ENCODE data around the gene PLEKHH1.
A peak's percentile ranks its signal among the peaks of the same experiment; 100 is the strongest.
"Not testable (repeated sequence)": the region's sequence is repeated elsewhere in the genome, so short reads cannot be mapped to it uniquely, and the experiment has no call there.

The PLEKHH1 gene

DNA sequence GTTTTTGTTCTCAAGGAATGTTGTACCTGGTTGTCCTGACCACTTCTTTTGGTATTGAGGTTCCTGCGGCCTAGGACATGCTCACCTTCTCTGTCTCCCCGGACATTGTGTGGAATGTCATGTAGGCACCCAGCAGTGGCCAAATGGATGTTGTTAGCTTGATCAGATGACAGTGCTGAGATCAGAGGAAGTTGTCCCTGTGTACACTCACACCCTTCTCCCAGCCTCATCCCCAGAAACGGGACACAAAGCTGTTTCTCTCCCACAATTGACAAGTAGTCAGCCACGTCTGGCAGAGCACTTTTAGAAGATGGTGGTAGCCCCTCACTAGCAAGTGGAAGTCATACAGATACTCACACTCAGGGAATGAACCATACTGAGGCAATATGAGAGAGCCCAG is 3.0 kb downstream of the PLEKHH1 start:
- DNase-seq, result no peak

DNA sequence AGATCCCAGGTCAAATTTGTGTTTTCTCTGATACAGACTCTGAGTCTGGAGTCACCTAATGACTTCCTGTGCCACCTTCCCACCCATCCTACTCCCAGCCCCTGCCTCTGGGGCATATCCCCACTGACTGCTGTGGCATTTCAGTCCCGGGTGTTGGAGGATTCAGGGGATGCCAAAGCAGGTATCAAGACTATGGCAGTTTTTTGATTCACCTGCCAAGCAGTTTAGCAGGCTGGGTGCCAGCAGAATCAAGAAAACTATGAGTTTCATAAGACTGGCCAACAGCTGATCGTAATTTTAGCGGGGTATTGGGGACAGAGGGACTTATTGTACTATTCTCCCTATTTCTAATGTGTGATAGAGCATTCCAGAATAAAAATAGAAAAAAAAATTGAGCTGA is 4.6 kb downstream of the PLEKHH1 start:
- no peak for DNase-seq

GRCh38 chr14:67538501-67538900 is 5.4 kb downstream of the PLEKHH1 start:
- DNase-seq, result no peak

DNA sequence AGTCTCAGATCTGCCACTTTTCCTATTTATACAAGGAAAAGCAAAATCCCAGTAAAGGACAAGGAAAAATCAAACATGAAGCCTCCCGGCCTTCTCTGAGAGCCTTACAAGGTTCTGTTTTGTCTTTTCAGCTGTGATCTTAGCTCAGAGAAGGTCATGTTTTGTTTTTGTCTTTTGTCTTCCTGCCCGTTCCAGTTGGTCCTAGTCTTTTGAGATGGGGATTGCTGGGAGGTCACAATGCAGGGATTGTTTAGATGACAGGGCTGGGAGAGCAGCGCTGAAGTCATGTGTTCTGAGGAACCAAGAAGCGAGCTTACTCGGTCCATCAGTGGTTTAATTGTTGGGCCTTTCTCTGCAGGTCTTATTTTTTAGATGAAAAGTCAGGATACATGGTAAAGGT is 6.0 kb downstream of the PLEKHH1 start:
- no peak for DNase-seq

DNA sequence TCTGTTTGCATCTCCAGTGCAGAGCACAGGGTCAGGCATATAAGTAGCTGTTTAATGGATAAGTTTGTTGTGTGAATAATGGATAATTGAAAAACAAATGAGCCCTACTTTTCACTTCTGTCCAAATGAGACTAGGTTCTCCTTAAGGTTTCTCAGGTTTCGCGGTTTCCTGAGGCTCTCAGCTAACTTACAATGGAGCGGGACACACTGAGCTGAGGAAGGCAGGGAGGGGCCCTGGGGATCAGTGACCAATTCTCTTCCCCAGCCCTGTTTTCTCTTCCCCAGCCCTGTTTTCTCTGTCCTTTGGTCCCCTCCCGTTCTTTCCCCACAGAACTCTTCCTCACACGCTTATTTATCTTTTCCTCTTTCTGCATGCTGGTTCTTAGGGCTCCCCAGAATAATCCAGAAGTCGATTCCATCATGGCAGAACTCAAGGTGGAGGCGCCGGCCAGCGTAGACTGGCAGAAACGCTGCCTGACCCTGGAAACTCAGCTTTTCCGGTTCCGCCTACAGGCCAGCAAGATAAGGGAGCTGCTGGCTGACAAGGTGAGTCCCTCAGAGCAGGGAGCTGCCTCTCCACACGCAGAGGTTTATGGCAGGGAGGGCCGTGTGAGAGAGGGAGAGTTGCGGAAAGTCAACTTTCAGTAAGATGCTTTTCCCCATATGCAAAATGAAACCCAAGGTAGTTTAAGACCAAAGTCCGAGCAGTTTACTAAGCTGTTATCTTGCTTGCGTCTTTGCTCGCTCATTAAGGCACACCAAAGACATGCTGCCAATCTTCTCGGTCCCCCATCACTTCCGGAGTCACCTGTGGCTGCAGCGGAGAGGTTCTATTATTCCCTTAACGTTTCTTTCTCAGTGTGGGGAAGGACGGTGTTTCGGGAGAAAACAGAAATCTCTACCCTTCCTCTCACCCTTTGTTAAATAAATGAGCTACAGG is 8.6 kb downstream of the PLEKHH1 start:
- no peak for DNase-seq

- DNase-seq, result not testable (repeated sequence)
These were observed 9.5 kb downstream of the PLEKHH1 start for GRCh38 chr14:67542620-67543019.

DNA sequence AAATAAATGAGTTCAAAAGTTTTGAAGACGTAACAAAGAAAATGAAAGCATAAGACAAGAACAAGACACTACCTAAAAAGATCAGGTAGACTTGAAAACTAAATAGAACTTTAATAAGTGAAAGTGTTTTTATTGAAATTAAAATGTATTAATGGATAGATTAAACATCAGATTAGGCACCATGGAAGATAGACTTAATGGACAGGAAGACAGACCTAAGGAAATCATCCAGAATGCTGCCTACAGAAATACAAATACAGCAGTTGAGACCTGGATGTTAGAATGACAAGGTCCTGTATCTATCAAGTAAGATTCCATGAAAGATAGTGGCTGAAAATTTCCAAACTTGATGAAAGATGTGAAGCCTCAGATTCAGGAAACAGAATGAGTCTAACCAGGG is 11.5 kb downstream of the PLEKHH1 start:
- DNase-seq, result no peak

DNA sequence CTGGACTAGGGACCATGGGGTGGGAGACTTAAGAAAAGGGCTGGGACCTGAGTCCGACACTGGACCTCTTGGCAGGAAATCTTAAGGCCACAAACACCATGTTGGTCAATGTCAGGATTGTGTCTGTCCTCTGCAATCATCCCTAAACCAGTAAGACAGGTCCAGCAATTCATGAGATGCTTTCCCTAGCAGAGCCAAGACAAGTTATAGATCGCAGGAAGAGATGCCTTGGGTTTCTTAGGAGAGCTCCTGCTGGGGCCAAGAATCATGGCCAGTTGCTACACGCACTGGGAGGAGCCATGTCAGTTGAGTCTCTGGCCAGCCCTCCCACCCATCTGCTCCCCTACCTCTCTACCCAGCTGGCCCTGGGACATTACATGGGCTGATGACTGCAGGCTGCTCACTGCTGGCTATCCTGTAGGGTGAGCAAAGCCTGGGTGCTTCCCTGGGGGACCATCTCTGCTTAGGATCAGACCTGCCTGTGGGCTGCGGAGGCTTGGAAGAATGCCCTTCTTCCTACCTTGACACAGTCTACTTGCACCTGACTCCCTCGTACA is 14.2 kb downstream of the PLEKHH1 start:
- no peak for DNase-seq

DNA sequence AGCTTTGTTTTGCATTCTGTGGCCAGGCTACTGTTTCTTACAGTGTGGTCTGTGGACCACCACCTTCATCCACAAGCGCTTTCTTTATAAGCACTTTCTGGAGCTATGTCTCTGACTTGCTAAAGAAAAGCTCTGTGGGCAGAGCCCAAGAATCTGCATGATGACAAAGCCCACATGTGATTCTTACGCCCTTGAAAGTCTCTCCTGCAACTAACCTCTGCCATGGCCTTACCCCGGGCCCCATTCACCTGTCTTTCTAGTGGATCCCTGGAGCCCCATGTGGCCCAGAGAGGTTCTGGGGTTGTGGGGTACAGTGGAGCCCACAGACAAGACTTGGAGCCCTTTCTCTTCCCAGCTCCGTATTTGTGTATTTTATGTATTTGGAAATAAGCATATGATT is 16.6 kb downstream of the PLEKHH1 start:
- no peak for DNase-seq

DNA sequence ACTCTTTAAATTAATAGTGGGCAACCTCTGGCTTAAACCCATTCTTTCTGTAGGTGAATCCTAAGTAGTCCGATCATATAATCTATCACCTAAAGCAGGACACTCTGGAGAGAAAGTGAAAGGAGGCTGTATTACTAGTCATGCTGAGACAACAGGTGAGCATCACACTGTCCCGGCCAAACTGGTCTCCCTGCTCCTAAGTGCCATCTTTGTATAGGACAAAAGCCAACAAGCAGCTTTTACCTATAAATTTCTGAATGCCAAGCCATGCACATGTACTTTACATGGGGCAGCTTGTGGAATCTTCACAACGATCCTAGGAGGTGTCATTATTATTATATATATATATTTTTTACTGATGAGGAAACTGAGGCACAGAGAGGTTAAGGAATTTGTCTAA is 18.0 kb downstream of the PLEKHH1 start:
- DNase-seq, result no peak

- no peak for DNase-seq
These were observed 18.9 kb downstream of the PLEKHH1 start for GRCh38 chr14:67551940-67552339.

- no peak for DNase-seq
These were observed 20.5 kb downstream of the PLEKHH1 start for GRCh38 chr14:67553547-67553946.

- no peak for DNase-seq
These were observed 21.3 kb downstream of the PLEKHH1 start for GRCh38 chr14:67554341-67554740.

- DNase-seq, result no peak
These were observed 22.5 kb downstream of the PLEKHH1 start for GRCh38 chr14:67555518-67556090.

DNA sequence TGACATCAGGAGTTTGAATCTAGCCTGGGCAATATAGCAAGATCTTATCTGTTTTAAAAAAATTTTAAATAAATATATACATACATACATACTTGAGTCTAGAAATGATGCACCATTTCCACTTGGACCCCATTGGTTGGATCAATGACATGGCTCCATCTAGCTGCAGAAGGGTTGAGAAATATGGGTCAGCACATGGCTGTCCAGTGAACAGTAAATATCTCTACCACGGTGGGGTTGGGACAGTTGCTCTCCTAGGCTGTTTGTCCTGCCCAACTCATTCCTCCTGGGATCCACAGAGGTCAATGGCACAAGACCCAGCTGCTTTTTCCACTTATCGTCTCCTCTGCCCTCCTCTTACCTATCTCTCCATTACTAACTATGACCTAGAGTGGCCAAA is 23.6 kb downstream of the PLEKHH1 start:
- DNase-seq, result no peak

DNA sequence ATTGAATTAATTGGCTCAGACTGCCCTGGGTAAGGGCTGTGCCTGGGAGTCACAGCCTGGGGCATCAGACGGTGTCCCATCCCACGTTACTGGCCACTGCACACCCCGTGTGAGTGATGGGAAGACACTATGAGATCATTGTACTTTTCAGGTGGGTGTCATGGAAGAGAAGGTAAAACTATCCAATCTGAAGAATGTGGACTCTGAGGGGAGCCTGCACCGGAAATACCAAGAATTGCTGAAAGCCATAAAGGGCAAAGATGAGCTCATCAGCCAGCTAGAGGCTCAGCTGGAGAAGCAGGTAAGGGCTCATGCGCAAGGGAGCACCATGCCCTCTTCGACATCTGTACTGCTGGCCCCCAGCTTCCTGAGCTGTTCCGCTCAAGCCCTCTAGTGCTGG is 24.0 kb downstream of the PLEKHH1 start:
- peak; percentile 72 for DNase-seq

GRCh38 chr14:67557656-67558055 is 24.6 kb downstream of the PLEKHH1 start:
- DNase-seq, result no peak

- DNase-seq, result no peak
These were observed 26.5 kb downstream of the PLEKHH1 start for GRCh38 chr14:67559639-67560038.

DNA sequence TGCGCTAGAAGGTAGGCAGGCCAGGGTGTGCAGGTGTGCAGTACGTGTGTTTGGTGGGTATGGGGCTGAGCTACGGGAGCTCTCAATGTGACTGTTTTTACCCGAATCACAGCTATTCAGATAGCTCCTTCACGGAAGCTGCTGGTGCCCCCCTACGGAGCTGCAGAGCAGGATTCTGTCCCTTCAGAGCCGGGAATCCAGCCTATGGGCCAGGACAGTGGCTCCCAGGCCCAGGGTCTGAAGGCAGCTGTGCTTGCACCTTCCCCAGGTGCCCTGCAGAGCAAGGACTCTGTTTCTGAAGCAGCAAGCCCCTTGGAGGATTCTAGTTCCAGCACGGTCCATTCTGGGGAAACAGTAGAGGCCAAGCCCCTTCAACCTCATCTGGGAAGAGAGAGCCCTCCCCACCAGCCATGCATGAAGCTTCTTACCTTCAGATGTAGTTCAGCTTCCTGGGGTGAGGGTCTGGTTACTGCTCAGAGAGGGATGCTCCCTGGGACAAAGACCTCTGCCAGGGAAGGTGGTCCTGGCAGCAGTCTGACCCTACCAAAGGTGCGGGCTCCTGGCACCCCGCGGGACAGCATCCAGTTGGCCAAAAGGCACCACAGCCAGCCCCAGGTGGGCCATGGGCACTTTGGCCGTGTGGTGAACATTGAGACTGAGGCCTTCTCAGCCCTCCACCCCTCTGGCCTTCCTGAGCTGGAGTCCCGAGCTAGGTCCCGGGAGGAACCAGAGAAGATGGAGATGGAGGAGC is 29.1 kb downstream of the PLEKHH1 start:
- DNase-seq, result no peak

DNA sequence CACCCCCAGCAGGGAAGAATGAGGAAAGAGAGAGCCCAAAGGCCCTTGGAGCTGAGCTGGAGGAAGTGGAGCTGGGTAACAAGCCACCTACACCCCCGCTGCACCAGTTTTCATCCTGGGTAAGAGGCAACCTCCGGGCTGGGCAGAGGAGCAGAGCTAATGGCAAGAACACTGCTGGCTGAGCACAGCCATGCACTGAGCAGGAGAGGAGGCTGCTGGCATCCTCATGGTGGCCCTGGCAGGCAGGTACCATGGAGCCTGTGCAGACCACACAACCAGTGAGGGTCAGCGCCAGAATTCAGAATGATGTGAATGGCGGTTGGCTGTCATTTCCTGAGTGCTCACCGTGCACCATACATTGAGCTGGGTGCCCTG is 29.7 kb downstream of the PLEKHH1 start:
- DNase-seq, result no peak

DNA sequence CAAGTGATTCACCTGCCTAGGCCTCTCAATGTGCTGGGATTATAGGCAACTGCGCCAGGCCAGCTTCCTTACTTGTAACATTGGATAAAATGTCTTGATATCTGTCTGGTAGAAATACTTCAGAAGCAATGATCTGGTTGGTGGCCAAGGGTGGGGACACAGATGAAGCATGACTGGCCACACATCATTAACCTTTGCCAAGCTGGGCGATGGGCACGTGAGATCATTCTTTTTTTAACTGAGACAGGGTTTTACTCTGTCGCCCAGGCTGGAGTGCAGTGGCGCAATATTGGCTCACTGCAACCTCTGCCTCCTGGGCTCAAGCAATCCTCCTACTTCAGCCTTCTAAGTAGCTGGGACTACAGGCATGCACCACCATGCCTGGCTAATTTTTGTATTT is 31.1 kb downstream of the PLEKHH1 start:
- DNase-seq, result no peak

DNA sequence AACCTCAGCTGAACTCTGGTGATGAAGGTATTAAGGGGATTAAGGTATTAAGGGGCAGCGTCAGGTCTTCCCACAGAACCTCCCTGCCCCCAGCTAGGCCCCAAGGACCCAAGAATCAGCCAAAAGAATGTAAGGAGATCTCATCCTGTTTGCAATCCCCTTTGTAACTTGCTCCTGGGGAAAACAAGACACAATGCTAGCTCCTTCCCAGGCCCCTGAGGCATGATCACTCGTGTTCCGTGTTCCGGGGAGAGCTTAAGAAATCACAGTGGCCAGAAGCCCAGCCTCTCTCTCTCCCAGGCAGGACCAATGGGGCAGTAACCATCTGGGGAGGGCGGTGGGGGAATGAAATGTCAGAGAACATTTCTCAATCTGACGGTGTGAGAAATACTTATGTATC is 33.8 kb downstream of the PLEKHH1 start:
- no peak for DNase-seq

GRCh38 chr14:67567654-67568053 is 34.6 kb downstream of the PLEKHH1 start:
- DNase-seq, result no peak

Measured in EL (cell line).